Loucy (cell line): ENCODE results near the gene POLA2.

Experiments
- EZH2phosphoT487 ChIP-seq: fragments of 200-600 bp; IDR thresholded peaks from 2 replicates; pipeline ENCODE4 v1.6.1; 2018; ENCODE audit warnings: antibody characterized with exemption, mild to moderate bottlenecking, moderate library complexity, borderline replicate concordance
- TF ChIP-seq, protein P1 (sequence below): fragments of 200-600 bp; sonication (generic); conservative IDR thresholded peaks from 2 replicates; pipeline ENCODE4 v1.5.1; 2014; ENCODE audit warnings: mild to moderate bottlenecking, antibody characterized with exemption, low read length

DNA sequence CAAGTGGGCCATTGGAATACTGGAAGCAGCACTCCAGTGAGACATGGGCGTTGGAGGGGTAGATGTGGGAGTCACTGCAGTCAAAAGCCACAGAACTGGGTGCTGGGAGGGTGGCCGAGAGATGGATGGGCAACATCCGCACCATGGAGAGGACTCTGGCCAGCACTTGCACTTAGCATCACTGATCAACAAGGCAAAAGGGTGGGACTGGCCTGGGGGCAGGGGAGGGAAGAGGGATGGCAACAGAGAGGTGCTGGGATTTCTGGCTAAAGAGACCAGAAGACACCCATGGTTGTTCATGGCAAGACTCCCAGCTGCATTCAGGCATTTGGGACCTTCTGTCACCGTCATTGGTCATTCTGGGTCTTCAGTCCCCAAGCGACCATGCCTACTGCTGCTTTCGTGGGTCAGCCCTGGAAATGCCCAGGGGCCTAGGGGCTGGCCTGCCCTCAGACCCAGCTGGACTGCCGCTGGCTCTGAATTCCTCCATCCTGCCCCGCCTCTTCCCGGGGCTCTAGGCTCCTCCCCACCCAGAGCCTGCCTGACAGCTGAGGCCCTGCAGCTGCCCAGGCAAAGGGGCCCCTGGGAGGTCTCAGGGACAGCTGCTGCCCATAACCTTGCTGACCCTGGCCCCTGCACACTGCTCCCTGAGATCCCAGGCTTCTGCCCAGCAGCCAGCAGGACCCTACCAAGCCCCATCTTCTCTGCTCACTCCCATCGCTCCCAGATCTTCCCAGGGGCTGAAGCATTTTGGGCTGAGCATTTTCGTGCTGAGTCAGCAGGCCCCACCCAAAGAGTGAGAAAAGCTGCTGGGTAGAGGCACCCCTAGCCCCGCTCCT is 39.9 kb downstream of the POLA2 start:
- TF ChIP-seq, protein P1, sequence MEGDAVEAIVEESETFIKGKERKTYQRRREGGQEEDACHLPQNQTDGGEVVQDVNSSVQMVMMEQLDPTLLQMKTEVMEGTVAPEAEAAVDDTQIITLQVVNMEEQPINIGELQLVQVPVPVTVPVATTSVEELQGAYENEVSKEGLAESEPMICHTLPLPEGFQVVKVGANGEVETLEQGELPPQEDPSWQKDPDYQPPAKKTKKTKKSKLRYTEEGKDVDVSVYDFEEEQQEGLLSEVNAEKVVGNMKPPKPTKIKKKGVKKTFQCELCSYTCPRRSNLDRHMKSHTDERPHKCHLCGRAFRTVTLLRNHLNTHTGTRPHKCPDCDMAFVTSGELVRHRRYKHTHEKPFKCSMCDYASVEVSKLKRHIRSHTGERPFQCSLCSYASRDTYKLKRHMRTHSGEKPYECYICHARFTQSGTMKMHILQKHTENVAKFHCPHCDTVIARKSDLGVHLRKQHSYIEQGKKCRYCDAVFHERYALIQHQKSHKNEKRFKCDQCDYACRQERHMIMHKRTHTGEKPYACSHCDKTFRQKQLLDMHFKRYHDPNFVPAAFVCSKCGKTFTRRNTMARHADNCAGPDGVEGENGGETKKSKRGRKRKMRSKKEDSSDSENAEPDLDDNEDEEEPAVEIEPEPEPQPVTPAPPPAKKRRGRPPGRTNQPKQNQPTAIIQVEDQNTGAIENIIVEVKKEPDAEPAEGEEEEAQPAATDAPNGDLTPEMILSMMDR = no peak
- TF ChIP-seq EZH2phosphoT487 = no peak
